Activated naive CD8-positive, alpha-beta T cell treated with anti-CD3 and anti-CD28 coated beads, Interleukin-2, amount 10 ng/mL, durations not matched to agents 7 days and 5 days (primary cell): ENCODE results near the gene SARDH. TPM values are rescaled to one million over a fixed set of nuclear protein-coding genes. Genes with fewer than 3 reads are reported as not detected.
"Not testable (repeated sequence)": the region's sequence is repeated elsewhere in the genome, so short reads cannot be mapped to it uniquely, and the experiment has no call there.

Source experiments
- ATAC-seq: fragments of 150-1000 bp; cut with Tn5 transposase; one replicate; pipeline ENCODE4 v1.10.0; 2021; ENCODE audit warnings: low read depth, moderate library complexity
- POLR2A ChIA-PET: fragments of 350-600 bp; sonication (Branson Sonifier 250); formaldehyde crosslinking; loops from one replicate; lab custom pipeline; 2021; ENCODE audit warnings: antibody characterized with exemption; lab: Charles Lee
- DNase-seq: peaks from one replicate; pipeline ENCODE4 v3.0.0; 2021
- H3K27ac Mint-ChIP-seq: one replicate; pipeline ENCODE4 v1.8.0; 2022; ENCODE audit warnings: mild to moderate bottlenecking, mixed read lengths
- H3K27me3 Mint-ChIP-seq: one replicate; pipeline ENCODE4 v1.8.0; 2022; ENCODE audit warnings: mild to moderate bottlenecking, moderate library complexity, mixed read lengths
- H3K36me3 Mint-ChIP-seq: one replicate; pipeline ENCODE4 v1.8.0; 2021; ENCODE audit warnings: mild to moderate bottlenecking, mixed read lengths
- H3K4me1 Mint-ChIP-seq: one replicate; pipeline ENCODE4 v1.8.0; 2021; ENCODE audit warnings: mixed read lengths
- H3K4me3 Mint-ChIP-seq: one replicate; pipeline ENCODE4 v1.8.0; 2022; ENCODE audit warnings: mild to moderate bottlenecking, moderate library complexity, mixed read lengths
- H3K9me3 Mint-ChIP-seq: one replicate; pipeline ENCODE4 v1.8.0; 2021; ENCODE audit warnings: mixed read lengths
- total RNA-seq, 2 experiments: library from RNA; stranded (reverse); gene quantifications; one replicate each; pipeline ENCODE4 v1.2.3, GENCODE V29; 2021

The SARDH gene
- total RNA-seq, 2 experiments from 2014 or later = 1.6 to 2.3 TPM

- Mint-ChIP-seq H3K27ac (no peak overlapping the region), H3K9me3 (peaks cover 13% of the 10 kb centered on the region), H3K27me3 (peaks cover 4% of the 10 kb centered on the region), H3K4me1 (no peaks in the 10 kb centered on the region), H3K36me3 (no peaks in the 10 kb centered on the region), H3K4me3 (no peak overlapping the region)
- DNase-seq (no peak), ATAC-seq (no peak)
- POLR2A ChIA-PET = no interaction called here
Measured at GRCh38 chr9:133628766-133629165, 109.4 kb downstream of the SARDH start.

GRCh38 chr9:133627341-133627740 lies 110.8 kb downstream of the SARDH start:
- peaks cover 2% of the 10 kb centered on the region for H3K4me1 Mint-ChIP-seq
- no peak overlapping the region for H3K27ac Mint-ChIP-seq
- ATAC-seq = no peak
- no peaks in the 10 kb centered on the region for H3K36me3 Mint-ChIP-seq
- POLR2A ChIA-PET = no interaction called here
- no peak overlapping the region for H3K4me3 Mint-ChIP-seq
- DNase-seq = no peak
- H3K9me3 Mint-ChIP-seq = peaks cover 13% of the 10 kb centered on the region
- peaks cover 2% of the 10 kb centered on the region for H3K27me3 Mint-ChIP-seq

GRCh38 chr9:133626008-133626407 lies 112.1 kb downstream of the SARDH start:
- ATAC-seq, H3K27me3 Mint-ChIP-seq, H3K27ac Mint-ChIP-seq, DNase-seq, POLR2A ChIA-PET, H3K36me3 Mint-ChIP-seq, H3K4me3 Mint-ChIP-seq: not testable (repeated sequence)
- Mint-ChIP-seq H3K9me3 (peaks cover 15% of the 10 kb centered on the region), H3K4me1 (peaks cover 12% of the 10 kb centered on the region)

GRCh38 chr9:133622555-133622954 lies 115.6 kb downstream of the SARDH start:
- Mint-ChIP-seq H3K27me3 (peaks cover 11% of the 10 kb centered on the region), H3K9me3 (peaks cover 15% of the 10 kb centered on the region), H3K4me1 (peaks cover 29% of the 10 kb centered on the region), H3K27ac (no peak overlapping the region), H3K36me3 (peaks cover 3% of the 10 kb centered on the region), H3K4me3 (no peak overlapping the region)
- DNase-seq (no peak), ATAC-seq (no peak)
- POLR2A ChIA-PET = interaction anchor here (0.9 kb wide), 1 partner anchor 61 kb away, joined by 5 read pairs; no protein-coding TSS in a partner anchor

- POLR2A ChIA-PET = interaction anchor here (0.9 kb wide), 1 partner anchor 62 kb away, joined by 5 read pairs; no protein-coding TSS in a partner anchor
- peak overlapping the region; percentile 36 for H3K27ac Mint-ChIP-seq
- ATAC-seq = no peak
- H3K4me3 Mint-ChIP-seq = peak overlapping the region; percentile 28
- peaks cover 31% of the 10 kb centered on the region for H3K4me1 Mint-ChIP-seq
- no peak for DNase-seq
- H3K9me3 Mint-ChIP-seq = peaks cover 15% of the 10 kb centered on the region
- H3K27me3 Mint-ChIP-seq = peaks cover 11% of the 10 kb centered on the region
- H3K36me3 Mint-ChIP-seq = peaks cover 3% of the 10 kb centered on the region
Measured at GRCh38 chr9:133621725-133622267, 116.4 kb downstream of the SARDH start.

- H3K4me3 Mint-ChIP-seq = peak overlapping the region; percentile 50
- ATAC-seq = peak; percentile 80
Measured at GRCh38 chr9:133619791-133620190, 118.4 kb downstream of the SARDH start.

GRCh38 chr9:133618726-133619125 lies 119.4 kb downstream of the SARDH start:
- Mint-ChIP-seq H3K4me1 (peaks cover 31% of the 10 kb centered on the region), H3K27ac (no peak overlapping the region), H3K27me3 (peaks cover 18% of the 10 kb centered on the region), H3K36me3 (peaks cover 3% of the 10 kb centered on the region), H3K4me3 (no peak overlapping the region), H3K9me3 (peaks cover 2% of the 10 kb centered on the region)
- DNase-seq = no peak
- POLR2A ChIA-PET = no interaction called here
- no peak for ATAC-seq

More at GRCh38 chr9:133619791-133620190, 118.4 kb downstream of the SARDH start:
- H3K27me3 Mint-ChIP-seq = peaks cover 14% of the 10 kb centered on the region
- peak overlapping the region; percentile 1 for H3K27ac Mint-ChIP-seq
- POLR2A ChIA-PET = no interaction called here
- peaks cover 31% of the 10 kb centered on the region for H3K4me1 Mint-ChIP-seq
- peaks cover 3% of the 10 kb centered on the region for H3K36me3 Mint-ChIP-seq
- peaks cover 5% of the 10 kb centered on the region for H3K9me3 Mint-ChIP-seq
- DNase-seq = peak; percentile 72

GRCh38 chr9:133616643-133617405 lies 121.3 kb downstream of the SARDH start:
- ATAC-seq (no peak), DNase-seq (no peak)
- Mint-ChIP-seq H3K27me3 (peaks cover 29% of the 10 kb centered on the region), H3K4me3 (no peak overlapping the region), H3K9me3 (peaks cover under 1% of the 10 kb centered on the region), H3K4me1 (peaks cover 25% of the 10 kb centered on the region), H3K36me3 (peaks cover 2% of the 10 kb centered on the region), H3K27ac (no peak overlapping the region)
- POLR2A ChIA-PET = no interaction called here

GRCh38 chr9:133615606-133616188 lies 122.5 kb downstream of the SARDH start:
- DNase-seq = no peak
- Mint-ChIP-seq H3K9me3 (no peaks in the 10 kb centered on the region), H3K36me3 (no peaks in the 10 kb centered on the region), H3K4me1 (peaks cover 17% of the 10 kb centered on the region), H3K27me3 (peaks cover 40% of the 10 kb centered on the region), H3K27ac (no peak overlapping the region), H3K4me3 (no peak overlapping the region)
- no peak for ATAC-seq
- POLR2A ChIA-PET = no interaction called here

- no peaks in the 10 kb centered on the region for H3K9me3 Mint-ChIP-seq
- H3K27me3 Mint-ChIP-seq = peaks cover 45% of the 10 kb centered on the region
- H3K4me3 Mint-ChIP-seq = no peak overlapping the region
- DNase-seq (no peak), ATAC-seq (no peak)
- H3K27ac Mint-ChIP-seq = no peak overlapping the region
- peaks cover 14% of the 10 kb centered on the region for H3K4me1 Mint-ChIP-seq
- no peaks in the 10 kb centered on the region for H3K36me3 Mint-ChIP-seq
- POLR2A ChIA-PET = no interaction called here
Measured at GRCh38 chr9:133615186-133615585, 123.0 kb downstream of the SARDH start.

GRCh38 chr9:133614678-133615077 lies 123.5 kb downstream of the SARDH start:
- Mint-ChIP-seq H3K36me3 (no peaks in the 10 kb centered on the region), H3K27ac (no peak overlapping the region), H3K27me3 (peaks cover 49% of the 10 kb centered on the region), H3K4me3 (no peak overlapping the region), H3K9me3 (no peaks in the 10 kb centered on the region), H3K4me1 (peaks cover 9% of the 10 kb centered on the region)
- POLR2A ChIA-PET = no interaction called here
- DNase-seq (no peak), ATAC-seq (no peak)

- POLR2A ChIA-PET = no interaction called here
- H3K4me3 Mint-ChIP-seq = no peak overlapping the region
- DNase-seq = no peak
- no peaks in the 10 kb centered on the region for H3K36me3 Mint-ChIP-seq
- no peak overlapping the region for H3K27ac Mint-ChIP-seq
- peaks cover 52% of the 10 kb centered on the region for H3K27me3 Mint-ChIP-seq
- peaks cover 5% of the 10 kb centered on the region for H3K4me1 Mint-ChIP-seq
- ATAC-seq = no peak
- no peaks in the 10 kb centered on the region for H3K9me3 Mint-ChIP-seq
Measured at GRCh38 chr9:133614056-133614455, 124.1 kb downstream of the SARDH start.
